Left lung (tissue), 10 donors: ENCODE results near the gene MIEF2. TPM values are rescaled to one million over a fixed set of nuclear protein-coding genes. Genes with fewer than 3 reads are reported as not detected.

Experiments
- ATAC-seq: fragments of 200-7000 bp; cut with Tn5 transposase; one replicate; pipeline ENCODE4 v1.9.1; 2020; ENCODE audit warnings: moderate library complexity
- DNase-seq, 4 donors: peaks; one replicate each; pipeline ENCODE4 v3.0.0-alpha.2; 2013 to 2020
- H3K27ac ChIP-seq, 2 donors: fragments of 200-600 bp; sonication (generic) in 1 of 2; one replicate each; pipeline versions ENCODE4 v1.5.0 to v1.8.0; 2020 to 2021
- H3K27me3 ChIP-seq, 2 donors: fragments of 200-600 bp; sonication (generic) in 1 of 2; one replicate each; pipeline versions ENCODE4 v1.5.0 to v1.8.0; 2020 to 2021
- H3K36me3 ChIP-seq, 2 donors: fragments of 200-600 bp; sonication (generic) in 1 of 2; one replicate each; pipeline versions ENCODE4 v1.5.0 to v1.8.0; 2020 to 2021
- H3K4me1 ChIP-seq, 2 donors: fragments of 200-600 bp; one replicate each; pipeline ENCODE4 v1.8.0; 2021
- H3K4me3 ChIP-seq, 2 donors: fragments of 200-600 bp; sonication (generic) in 1 of 2; one replicate each; pipeline versions ENCODE4 v1.5.0 to v1.8.0; 2020 to 2021; ENCODE audit warnings: mild to moderate bottlenecking in 1 of 2
- H3K9me3 ChIP-seq, 2 donors: fragments of 200-600 bp; sonication (generic) in 1 of 2; one replicate each; pipeline versions ENCODE4 v1.5.0 to v1.8.0; 2020 to 2021
- CTCF ChIP-seq, 2 donors: fragments of 200-600 bp; sonication (generic) in 1 of 2; IDR thresholded peaks; one replicate each; pipeline versions ENCODE4 v1.5.0 to v1.8.0; 2021; ENCODE audit warnings: antibody characterized with exemption in 2 of 2
- intact Hi-C, 2 donors: fragments of 100-400 bp; cut with DNase I; formaldehyde crosslinking; loops; one replicate each; pipeline versions ENCODE4 v1.11.2 to v1.14.2; 2022
- polyA plus RNA-seq, 6 donors: library from polyadenylated mRNA; unstranded; fragments of 120-200 nt; gene quantifications; one replicate each; pipeline ENCODE4 v1.2.1, GENCODE V29; 2013; ENCODE audit not compliant: insufficient read length in 6 of 6
- total RNA-seq, 2 donors: library from RNA; stranded (reverse); fragmentation: NEBNext Ultra II Directional; extraction: Animal tissue kit (Norgen Biotek cat#: 25700); gene quantifications; one replicate each; pipeline ENCODE4 v1.2.1, GENCODE V29; 2021
- donor health status: DM: no; HTN: yes; CAD: no.
- donor health status: DM: no; HTN: no; CAD: no.

The MIEF2 gene
- total and polyA plus RNA-seq, 8 donors: 8.3 to 16.3 (median 11.1) TPM

- peaks cover 22 to 42% of the 10 kb centered on the region in 2 donors for H3K4me1 ChIP-seq
- no peaks in the 10 kb centered on the region for H3K27me3 ChIP-seq
- H3K36me3 ChIP-seq: peaks cover 0 to 51% of the 10 kb centered on the region in 2 donors
- TF ChIP-seq CTCF (IDR thresholded peaks at IDR 0.05): no peak
- peak overlapping the region in 1 of 2 donors; percentile 99 for H3K4me3 ChIP-seq
- DNase-seq (no peak), ATAC-seq (no peak)
- peak overlapping the region in 1 of 2 donors; percentile 99 for H3K27ac ChIP-seq
- no peaks in the 10 kb centered on the region for H3K9me3 ChIP-seq
- intact Hi-C loops: no loop called here
Observed at GRCh38 chr17:18256776-18257175, 3.7 kb upstream of the MIEF2 start.

DNA sequence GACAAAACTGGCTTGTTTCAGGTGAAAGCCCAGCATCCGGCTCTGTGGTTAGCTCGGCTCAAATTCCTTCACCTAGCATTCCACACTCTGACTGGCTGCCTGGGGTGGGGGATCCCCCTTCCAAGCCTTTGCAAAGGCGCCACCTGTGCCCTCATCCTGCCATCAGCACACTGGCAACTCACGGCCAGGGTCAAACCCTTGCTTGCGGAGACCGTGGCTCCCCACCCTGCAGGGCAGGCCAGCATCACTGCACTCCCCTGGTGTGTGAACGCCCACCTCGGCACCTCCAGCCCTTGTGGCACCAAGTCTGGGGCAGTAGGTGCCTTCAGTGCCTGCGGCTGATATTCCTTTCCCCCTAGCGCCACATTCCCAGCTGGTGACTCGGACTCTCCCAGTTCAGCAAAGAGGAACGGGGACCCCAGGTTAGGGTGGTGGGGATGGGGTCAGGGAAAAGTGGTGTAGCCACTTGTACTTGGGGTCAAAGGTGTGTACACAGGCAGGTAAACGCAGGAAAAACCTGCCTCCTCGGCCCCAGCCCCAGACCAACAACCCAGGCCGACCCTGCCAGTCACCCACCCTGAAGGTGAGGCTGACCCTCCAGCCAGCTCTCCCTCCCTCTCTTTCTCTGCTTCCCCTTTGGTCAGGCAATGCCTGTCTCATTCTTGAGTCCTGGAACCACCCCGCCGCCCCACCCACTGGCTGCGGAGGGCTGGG lies 3.0 kb upstream of the MIEF2 start:
- peak overlapping the region; percentile 92 to 99 for H3K27ac ChIP-seq
- DNase-seq (peak in 3 of 4 donors; percentile 30 to 92 (median 74)), ATAC-seq (peak; percentile 35)
- peak overlapping the region; percentile 98 to 99 for H3K4me3 ChIP-seq
- peaks cover 0 to 44% of the 10 kb centered on the region in 2 donors for H3K36me3 ChIP-seq
- H3K27me3 ChIP-seq: no peaks in the 10 kb centered on the region
- no peaks in the 10 kb centered on the region for H3K9me3 ChIP-seq
- no peak for TF ChIP-seq CTCF (IDR thresholded peaks at IDR 0.05)
- H3K4me1 ChIP-seq: peaks cover 22 to 48% of the 10 kb centered on the region in 2 donors
- intact Hi-C loops: no loop called here

DNA sequence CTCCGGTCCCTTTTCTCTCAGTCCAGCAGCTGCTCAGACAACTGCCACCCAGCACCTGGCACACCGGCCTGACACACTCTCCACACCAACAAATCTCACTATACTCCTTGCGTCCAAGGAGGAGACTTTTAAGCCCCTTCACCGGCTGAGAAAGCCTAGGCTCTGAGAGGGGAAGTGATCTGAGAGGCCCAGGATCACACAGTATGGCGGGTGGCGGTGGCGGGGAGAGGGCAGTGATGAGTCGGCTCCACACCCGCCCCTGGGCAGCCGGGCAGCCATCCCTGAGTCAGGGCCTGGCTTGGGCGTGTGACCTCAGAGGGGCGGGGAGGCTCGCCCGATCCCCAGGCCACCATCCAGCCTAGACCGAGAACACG lies 2.5 kb upstream of the MIEF2 start:
- peaks cover 0 to 42% of the 10 kb centered on the region in 2 donors for H3K36me3 ChIP-seq
- intact Hi-C loops: no loop called here
- H3K27me3 ChIP-seq: no peaks in the 10 kb centered on the region
- H3K4me3 ChIP-seq: peak overlapping the region; percentile 98 to 99
- ATAC-seq: peak; percentile 64
- no peak for TF ChIP-seq CTCF (IDR thresholded peaks at IDR 0.05)
- H3K27ac ChIP-seq: peak overlapping the region; percentile 92 to 99
- peak; percentile 17 to 95 (median 58) for DNase-seq
- H3K4me1 ChIP-seq: peaks cover 22 to 48% of the 10 kb centered on the region in 2 donors
- H3K9me3 ChIP-seq: no peaks in the 10 kb centered on the region

- ATAC-seq (peak; percentile 66), DNase-seq (peak; percentile 39 to 93 (median 50))
- Histone ChIP-seq H3K4me3 (peak within 1 kb of the TSS; percentile 98 to 99), H3K36me3 (peaks cover 0 to 42% of the 10 kb centered on the region in 2 donors), H3K27me3 (no peaks in the 10 kb centered on the region), H3K27ac (peak within 1 kb of the TSS; percentile 92 to 99), H3K9me3 (no peaks in the 10 kb centered on the region), H3K4me1 (peaks cover 22 to 48% of the 10 kb centered on the region in 2 donors)
- no peak for TF ChIP-seq CTCF (IDR thresholded peaks at IDR 0.05)
- intact Hi-C loops: no loop called here
Observed at GRCh38 chr17:18258356-18259038, 2.0 kb upstream of the MIEF2 start, which contains the start of gene FLII. Gene FLII, minus strand, starts transcription at chr17:18258738. Its CDS starts 48 bp downstream, at chr17:18258690.
